GM06990 (cell line): ENCODE data around the gene KRT80.

ENCODE experiments used
- DNase-seq: peaks from one replicate; pipeline ENCODE4 v3.0.0-alpha.2; 2011; ENCODE audit not compliant: insufficient read length; ENCODE audit errors: extremely low read depth
- H3K27me3 ChIP-seq: replicated peaks from 2 replicates; pipeline ENCODE4 v1.6.0; 2011; ENCODE audit warnings: low read length; ENCODE audit not compliant: control insufficient read depth, insufficient read depth
- H3K36me3 ChIP-seq: 2 replicates; pipeline ENCODE4 v1.5.1; 2011; ENCODE audit warnings: low read length; ENCODE audit not compliant: control insufficient read depth, insufficient read depth
- H3K4me3 ChIP-seq: replicated peaks from 2 replicates; pipeline ENCODE4 v1.5.1; 2011; ENCODE audit warnings: low read depth, mild to moderate bottlenecking, control low read depth, low read length
- CTCF ChIP-seq: IDR thresholded peaks from 2 replicates; pipeline ENCODE4 v1.5.1; 2011; ENCODE audit warnings: low read length, control low read depth, mild to moderate bottlenecking, inconsistent platforms; ENCODE audit not compliant: insufficient read depth, poor library complexity, severe bottlenecking

KRT80 gene

GRCh38 chr12:52175371-52176350 is 16.2 kb downstream of the KRT80 start:
- DNase-seq, result no peak
- no peaks in the 10 kb centered on the region for H3K36me3 ChIP-seq
- H3K27me3 ChIP-seq, result no peaks in the 10 kb centered on the region
- no peak overlapping the region for H3K4me3 ChIP-seq
- TF ChIP-seq CTCF, result no peak

GRCh38 chr12:52173526-52173925 is 18.3 kb downstream of the KRT80 start:
- Histone ChIP-seq H3K36me3 (no peaks in the 10 kb centered on the region), H3K4me3 (no peak overlapping the region), H3K27me3 (no peaks in the 10 kb centered on the region)
- no peak for TF ChIP-seq CTCF
- no peak for DNase-seq

GRCh38 chr12:52172956-52173355 is 18.9 kb downstream of the KRT80 start:
- H3K4me3 ChIP-seq, result no peak overlapping the region
- no peaks in the 10 kb centered on the region for H3K36me3 ChIP-seq
- no peak for TF ChIP-seq CTCF
- H3K27me3 ChIP-seq, result no peaks in the 10 kb centered on the region
- DNase-seq, result no peak

- TF ChIP-seq CTCF, result peak; percentile 41
- no peaks in the 10 kb centered on the region for H3K27me3 ChIP-seq
- H3K36me3 ChIP-seq, result no peaks in the 10 kb centered on the region
- H3K4me3 ChIP-seq, result no peak overlapping the region
- no peak for DNase-seq
These were observed 19.8 kb downstream of the KRT80 start for GRCh38 chr12:52171950-52172512.

GRCh38 chr12:52170827-52171226 is 21.0 kb downstream of the KRT80 start:
- no peaks in the 10 kb centered on the region for H3K36me3 ChIP-seq
- H3K27me3 ChIP-seq, result no peaks in the 10 kb centered on the region
- no peak for DNase-seq
- H3K4me3 ChIP-seq, result no peak overlapping the region
- no peak for TF ChIP-seq CTCF
